Ishikawa (cell line): ENCODE data around the gene TBC1D32.

Source experiments
- CEBPB ChIP-seq: IDR thresholded peaks from 2 replicates; pipeline ENCODE4 v1.6.1; 2012
- CREB1 ChIP-seq: IDR thresholded peaks from 2 replicates; pipeline ENCODE4 v1.6.1; 2012; ENCODE audit warnings: low read depth
- EGR1 ChIP-seq: IDR thresholded peaks from 2 replicates; pipeline ENCODE4 v1.6.1; 2012
- EP300 ChIP-seq: IDR thresholded peaks from 2 replicates; pipeline ENCODE4 v1.6.1; 2012; ENCODE audit warnings: borderline replicate concordance
- FOXM1 ChIP-seq: IDR thresholded peaks from 2 replicates; pipeline ENCODE4 v1.6.1; 2012; ENCODE audit warnings: low read depth, borderline replicate concordance
- MAX ChIP-seq: IDR thresholded peaks from 2 replicates; pipeline ENCODE4 v1.6.1; 2012
- NFIC ChIP-seq: IDR thresholded peaks from 2 replicates; pipeline ENCODE4 v1.6.1; 2012
- RAD21 ChIP-seq: IDR thresholded peaks from 2 replicates; pipeline ENCODE4 v1.6.1; 2012; ENCODE audit warnings: low read depth
- REST ChIP-seq: IDR thresholded peaks from 2 replicates; pipeline ENCODE4 v1.6.1; 2012; ENCODE audit warnings: low read depth, mild to moderate bottlenecking
- TAF1 ChIP-seq: IDR thresholded peaks from 2 replicates; pipeline ENCODE4 v1.6.1; 2012; ENCODE audit warnings: low read depth, mild to moderate bottlenecking
- TCF12 ChIP-seq: IDR thresholded peaks from 2 replicates; pipeline ENCODE4 v1.6.1; 2012; ENCODE audit warnings: low read depth
- TEAD4 ChIP-seq: IDR thresholded peaks from 2 replicates; pipeline ENCODE4 v1.6.1; 2012
- YY1 ChIP-seq: IDR thresholded peaks from 2 replicates; pipeline ENCODE4 v1.6.1; 2012; ENCODE audit warnings: low read depth
- ZBTB7A ChIP-seq: IDR thresholded peaks from 2 replicates; pipeline ENCODE4 v1.6.1; 2012; ENCODE audit warnings: low read depth
- TF ChIP-seq, protein P1 (sequence below): IDR thresholded peaks from 2 replicates; pipeline ENCODE4 v1.6.1; 2012

The TBC1D32 gene

GRCh38 chr6:121187200-121187832, 147.0 kb downstream of the TBC1D32 start:
- TF ChIP-seq CREB1 (no peak), EGR1 (no peak), YY1 (no peak), TEAD4 (no peak), MAX (no peak), TCF12 (0 out of 2 replicates have a peak, but pooled peaks have one; percentile 5), EP300 (no peak)

- TF ChIP-seq CREB1, result no peak
- TF ChIP-seq EP300, result no peak
- TF ChIP-seq CEBPB, result no peak
- no peak for TF ChIP-seq REST
- TF ChIP-seq NFIC, result no peak
- TF ChIP-seq ZBTB7A, result no peak
- no peak for TF ChIP-seq MAX
- no peak for TF ChIP-seq RAD21
- TF ChIP-seq EGR1, result no peak
Observed at GRCh38 chr6:121183742-121184141, 150.5 kb downstream of the TBC1D32 start.

DNA sequence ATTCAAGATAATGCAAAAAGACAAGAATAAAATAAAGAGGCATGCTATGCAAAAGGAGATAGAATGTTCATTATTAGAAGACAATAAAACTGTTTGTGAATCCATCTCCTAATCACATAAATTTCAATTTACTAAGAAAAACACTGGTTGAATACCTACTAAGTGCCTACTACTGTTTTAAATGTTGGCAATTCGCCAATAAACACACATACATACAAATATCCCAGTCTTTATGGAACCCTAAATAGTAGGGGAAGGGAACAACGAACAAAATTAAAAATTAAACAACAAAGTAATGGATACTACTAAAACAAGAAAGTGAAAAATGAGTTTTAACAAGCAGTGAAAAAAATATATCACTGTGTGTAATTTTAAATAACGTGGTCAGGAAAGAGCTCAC, 158.5 kb downstream of the TBC1D32 start:
- TF ChIP-seq NFIC (0 out of 2 replicates have a peak, but pooled peaks have one; percentile 14), EP300 (no peak)
- TF ChIP-seq, protein P1, sequence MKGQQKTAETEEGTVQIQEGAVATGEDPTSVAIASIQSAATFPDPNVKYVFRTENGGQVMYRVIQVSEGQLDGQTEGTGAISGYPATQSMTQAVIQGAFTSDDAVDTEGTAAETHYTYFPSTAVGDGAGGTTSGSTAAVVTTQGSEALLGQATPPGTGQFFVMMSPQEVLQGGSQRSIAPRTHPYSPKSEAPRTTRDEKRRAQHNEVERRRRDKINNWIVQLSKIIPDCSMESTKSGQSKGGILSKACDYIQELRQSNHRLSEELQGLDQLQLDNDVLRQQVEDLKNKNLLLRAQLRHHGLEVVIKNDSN, result no peak

- TF ChIP-seq TEAD4 (no peak), TAF1 (no peak)
Observed at GRCh38 chr6:121171879-121172278, 162.4 kb downstream of the TBC1D32 start.

DNA sequence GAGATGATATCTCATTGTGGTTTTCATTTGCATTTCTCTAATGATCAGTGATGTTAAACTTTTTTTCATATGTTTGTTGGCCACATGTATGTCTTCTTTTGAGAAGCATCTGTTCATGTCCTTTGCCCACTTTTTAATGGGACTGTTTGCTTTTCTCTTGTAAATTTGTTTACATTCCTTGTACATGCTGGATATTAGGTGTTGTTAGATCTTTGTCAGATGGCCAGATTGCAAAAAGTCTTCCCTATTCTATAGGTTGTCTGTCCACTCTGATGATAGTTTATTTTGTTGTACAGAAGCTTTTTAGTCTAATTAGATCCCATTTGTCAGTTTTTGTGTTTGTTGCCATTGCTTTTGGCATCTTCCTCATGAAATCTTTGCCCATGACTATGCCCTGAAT, 172.4 kb downstream of the TBC1D32 start:
- TF ChIP-seq FOXM1 (no peak), ZBTB7A (no peak), MAX (no peak), EGR1 (no peak), YY1 (no peak), TEAD4 (no peak), TCF12 (no peak), NFIC (no peak), REST (no peak), TAF1 (no peak), CEBPB (no peak), RAD21 (no peak), EP300 (no peak), CREB1 (no peak)
- TF ChIP-seq, protein P1, result no peak

GRCh38 chr6:121160276-121160675, 174.0 kb downstream of the TBC1D32 start:
- TF ChIP-seq TCF12 (no peak), ZBTB7A (no peak), EP300 (no peak), MAX (no peak), CEBPB (no peak), FOXM1 (no peak), NFIC (no peak), CREB1 (no peak), REST (no peak), TAF1 (no peak)
- TF ChIP-seq, protein P1, result no peak
